OCI-M1 (cell line): ENCODE data around the gene DBR1.

Experiments
- DNase-seq: peaks from one replicate; lab custom pipeline; 2025; lab: John Stamatoyannopoulos, UW

DBR1 gene, protein sequence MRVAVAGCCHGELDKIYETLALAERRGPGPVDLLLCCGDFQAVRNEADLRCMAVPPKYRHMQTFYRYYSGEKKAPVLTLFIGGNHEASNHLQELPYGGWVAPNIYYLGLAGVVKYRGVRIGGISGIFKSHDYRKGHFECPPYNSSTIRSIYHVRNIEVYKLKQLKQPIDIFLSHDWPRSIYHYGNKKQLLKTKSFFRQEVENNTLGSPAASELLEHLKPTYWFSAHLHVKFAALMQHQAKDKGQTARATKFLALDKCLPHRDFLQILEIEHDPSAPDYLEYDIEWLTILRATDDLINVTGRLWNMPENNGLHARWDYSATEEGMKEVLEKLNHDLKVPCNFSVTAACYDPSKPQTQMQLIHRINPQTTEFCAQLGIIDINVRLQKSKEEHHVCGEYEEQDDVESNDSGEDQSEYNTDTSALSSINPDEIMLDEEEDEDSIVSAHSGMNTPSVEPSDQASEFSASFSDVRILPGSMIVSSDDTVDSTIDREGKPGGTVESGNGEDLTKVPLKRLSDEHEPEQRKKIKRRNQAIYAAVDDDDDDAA

GRCh38 chr3:138174421-138175131 is at the start of gene DBR1:
Gene DBR1, minus strand, starts transcription at chr3:138174921. Its CDS starts 126 bp downstream, at chr3:138174795.
- DNase-seq = peak; percentile 92

GRCh38 chr3:138222942-138223287 is 48.2 kb upstream of the DBR1 start:
- no peak for DNase-seq

GRCh38 chr3:138222131-138222941 is 47.6 kb upstream of the DBR1 start:
- DNase-seq = peak; percentile 60

- DNase-seq = no peak
These were observed 46.1 kb upstream of the DBR1 start for GRCh38 chr3:138220788-138221187.

GRCh38 chr3:138220242-138220641 is 45.5 kb upstream of the DBR1 start:
- DNase-seq = no peak

GRCh38 chr3:138219255-138219654 is 44.5 kb upstream of the DBR1 start:
- no peak for DNase-seq

- no peak for DNase-seq
These were observed 38.8 kb upstream of the DBR1 start for GRCh38 chr3:138213398-138214085.

- no peak for DNase-seq
These were observed 35.8 kb upstream of the DBR1 start for GRCh38 chr3:138210528-138210927.

DNA sequence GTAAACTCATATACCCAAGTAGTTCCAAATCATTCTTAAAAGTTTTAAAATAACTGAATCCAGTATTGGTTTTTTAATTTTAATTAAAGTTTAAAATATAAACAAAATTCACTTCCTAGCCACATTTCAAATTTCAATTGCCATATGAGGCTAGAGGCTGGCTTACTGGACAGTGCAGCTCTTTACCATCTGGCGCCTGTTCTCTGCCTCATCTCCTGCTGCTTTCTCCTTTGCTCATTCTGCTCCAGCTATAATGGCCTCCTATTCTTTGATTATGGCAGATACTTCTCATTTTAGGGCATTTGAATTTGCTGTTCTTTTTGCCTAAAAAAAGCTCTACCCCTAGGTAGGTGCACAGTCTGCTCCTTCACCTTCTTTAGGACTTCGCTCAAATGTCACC is 31.5 kb upstream of the DBR1 start:
- DNase-seq = no peak

- DNase-seq = peak; percentile 55
These were observed 30.8 kb upstream of the DBR1 start for GRCh38 chr3:138205527-138205926.

GRCh38 chr3:138203938-138204337 is 29.2 kb upstream of the DBR1 start:
- DNase-seq = no peak

DNA sequence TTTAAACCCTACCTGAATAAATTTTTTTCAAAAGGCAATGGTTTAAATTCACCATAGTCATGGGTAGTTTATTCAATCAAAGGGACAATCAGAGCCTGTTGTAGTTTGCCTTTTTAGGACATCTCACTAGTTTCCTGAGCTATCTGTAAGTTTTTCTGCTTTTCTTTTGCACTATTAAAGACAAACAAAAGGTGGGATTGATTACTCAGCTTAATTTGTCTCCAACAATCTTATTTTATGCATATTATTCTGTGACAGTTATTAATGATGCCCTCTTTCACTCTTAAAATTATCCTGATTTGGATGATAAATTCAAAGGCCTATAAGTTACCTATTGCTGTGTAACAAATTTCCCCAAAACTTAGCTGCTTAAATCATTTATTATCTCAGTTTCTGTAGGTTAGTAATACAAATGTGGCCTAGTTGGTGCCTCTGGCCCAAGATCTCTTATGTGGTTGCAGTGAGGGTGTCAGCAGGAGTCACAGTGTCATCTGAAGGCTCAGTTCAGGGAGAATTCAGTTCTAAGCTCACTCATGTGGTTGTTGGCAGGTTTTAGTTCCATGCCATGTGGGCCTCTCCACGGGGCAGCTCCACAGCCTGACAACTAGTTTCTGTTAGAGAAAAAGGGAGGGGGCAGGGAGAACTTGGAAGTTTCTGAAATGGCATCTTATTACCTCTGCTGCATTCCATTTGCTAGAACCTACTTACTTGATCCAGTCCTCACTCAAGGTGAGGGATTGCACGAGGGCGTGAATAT is 28.4 kb upstream of the DBR1 start:
- peak; percentile 41 for DNase-seq

DNA sequence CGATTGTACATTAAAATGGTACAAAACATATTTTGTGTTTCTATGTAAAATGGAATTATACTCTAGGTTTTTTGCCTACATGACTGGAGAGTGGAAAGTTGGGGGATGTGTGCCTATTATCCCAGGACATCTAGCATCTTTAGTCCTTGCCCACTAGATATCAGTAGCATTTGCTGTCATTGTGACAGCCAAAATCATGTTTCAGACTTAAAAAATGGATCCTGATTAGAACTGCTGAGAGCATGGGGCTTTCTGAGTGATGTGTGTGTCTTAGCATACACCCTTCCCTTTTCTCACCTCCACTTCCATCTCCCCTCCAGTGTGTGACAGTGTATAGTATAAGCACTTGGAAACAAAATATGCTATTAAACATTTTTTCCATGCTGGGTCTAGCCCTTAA is 25.7 kb upstream of the DBR1 start:
- peak; percentile 78 for DNase-seq

- DNase-seq = peak; percentile 97
These were observed 25.1 kb upstream of the DBR1 start for GRCh38 chr3:138199851-138200250.

- peak; percentile 57 for DNase-seq
These were observed 22.8 kb upstream of the DBR1 start for GRCh38 chr3:138197524-138197923.

- DNase-seq = peak; percentile 82
These were observed 22.3 kb upstream of the DBR1 start for GRCh38 chr3:138197058-138197457.

DNA sequence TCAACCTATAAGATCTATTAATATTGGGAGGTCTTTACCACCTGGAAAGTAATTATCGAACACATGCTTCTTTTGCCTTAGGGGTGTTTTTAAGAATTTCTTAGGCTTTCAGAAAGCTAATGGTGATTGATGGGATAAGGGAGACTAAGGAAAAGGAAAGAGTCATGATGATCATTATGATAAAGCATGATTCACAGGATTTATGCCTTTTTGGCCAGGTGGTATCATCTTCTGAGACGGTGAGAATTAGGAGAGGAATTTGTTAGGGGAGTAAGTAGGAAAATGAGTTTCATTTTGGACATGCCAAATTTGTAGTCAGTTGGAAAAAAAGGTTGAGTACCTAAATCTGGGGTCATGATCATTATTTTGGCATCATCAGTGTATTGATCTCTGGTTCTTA is 21.3 kb upstream of the DBR1 start:
- DNase-seq = no peak

- DNase-seq = no peak
These were observed 20.8 kb upstream of the DBR1 start for GRCh38 chr3:138195481-138195880.

DNA sequence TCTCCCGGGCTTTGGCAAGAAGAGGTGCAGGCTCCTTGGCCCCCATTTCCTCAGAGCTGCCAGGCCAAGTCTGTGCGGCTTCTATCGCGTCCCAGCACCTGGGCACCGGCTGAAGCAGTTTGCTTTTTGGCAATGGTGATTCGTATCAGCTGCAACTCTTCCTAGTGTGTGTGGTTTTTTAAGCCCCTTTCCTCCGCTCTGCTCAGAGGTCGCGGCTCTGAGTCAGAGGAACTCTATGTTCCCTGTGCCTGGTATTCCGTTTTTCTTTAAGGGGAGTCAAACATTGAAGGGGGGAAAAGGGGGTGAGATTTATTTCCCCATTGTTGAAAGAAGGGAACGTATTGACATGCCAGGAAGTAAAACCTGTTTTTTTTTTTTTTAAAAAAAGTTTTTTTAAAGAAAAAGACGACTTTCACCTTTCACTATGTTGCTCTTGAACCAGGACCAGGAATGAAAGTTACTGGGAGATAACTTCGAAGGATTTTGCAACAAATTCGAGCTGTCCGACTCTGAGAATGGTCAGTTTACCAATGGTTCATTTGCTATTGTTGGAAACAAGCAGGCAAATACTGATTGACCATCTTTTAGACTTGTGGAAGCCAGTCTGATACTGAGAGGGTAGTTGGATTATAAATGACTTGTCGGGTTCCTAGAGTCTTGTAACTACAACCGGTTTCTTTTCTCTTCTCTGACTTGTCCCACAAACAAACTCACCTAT is 13.5 kb upstream of the DBR1 start:
- DNase-seq = peak; percentile 56

DNA sequence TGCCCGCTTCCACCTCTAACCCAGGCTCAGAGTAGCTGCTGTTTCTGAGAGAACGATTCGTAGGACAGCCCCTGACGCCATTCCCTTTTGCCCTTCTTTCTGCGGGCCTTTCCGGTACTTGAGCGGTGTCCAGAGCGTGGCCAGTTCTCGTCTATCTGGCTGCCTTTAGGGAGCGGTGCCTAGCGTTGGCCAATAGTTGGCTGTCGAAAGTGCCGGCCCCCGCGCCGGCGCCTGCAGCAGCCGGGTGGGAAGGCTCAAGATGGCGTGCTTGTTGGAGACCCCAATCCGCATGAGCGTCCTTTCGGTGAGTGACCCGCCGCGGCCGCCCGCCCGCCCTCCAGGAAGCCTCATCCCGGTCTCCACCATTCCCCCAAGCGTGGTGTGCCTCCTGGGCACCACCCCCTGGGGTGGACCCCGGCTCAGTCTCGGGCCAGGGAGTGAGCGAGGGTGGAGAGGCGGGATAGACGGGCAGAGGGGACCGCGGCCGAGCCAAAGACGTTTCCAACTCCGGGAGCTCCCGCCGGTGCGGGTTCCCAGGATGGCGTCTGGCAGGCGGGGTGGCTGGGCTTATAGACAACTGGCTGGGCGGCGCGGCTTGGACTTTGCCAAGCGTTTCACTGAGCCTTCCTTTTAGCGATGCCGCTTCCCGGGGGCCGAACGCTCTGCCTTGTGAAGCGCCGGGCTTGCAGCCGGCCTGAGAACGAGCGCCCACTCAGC is 12.7 kb upstream of the DBR1 start, which contains the start of gene ARMC8:
Gene ARMC8, plus strand, starts transcription at position 6 of the 717 bp plus-strand sequence. Its CDS starts 254 bp downstream, at position 260.
- peak; percentile 70 for DNase-seq
